HG03558 (cell line): ENCODE measurements around the gene GPR25.

ENCODE experiments used
- ATAC-seq: cut with Tn5 transposase; IDR thresholded peaks from one replicate; pipeline ENCODE4 v1.9.1; 2021; ENCODE audit warnings: moderate number of reproducible peaks; ENCODE audit not compliant: unreplicated experiment; ENCODE audit errors: extremely low read depth

Gene GPR25

DNA sequence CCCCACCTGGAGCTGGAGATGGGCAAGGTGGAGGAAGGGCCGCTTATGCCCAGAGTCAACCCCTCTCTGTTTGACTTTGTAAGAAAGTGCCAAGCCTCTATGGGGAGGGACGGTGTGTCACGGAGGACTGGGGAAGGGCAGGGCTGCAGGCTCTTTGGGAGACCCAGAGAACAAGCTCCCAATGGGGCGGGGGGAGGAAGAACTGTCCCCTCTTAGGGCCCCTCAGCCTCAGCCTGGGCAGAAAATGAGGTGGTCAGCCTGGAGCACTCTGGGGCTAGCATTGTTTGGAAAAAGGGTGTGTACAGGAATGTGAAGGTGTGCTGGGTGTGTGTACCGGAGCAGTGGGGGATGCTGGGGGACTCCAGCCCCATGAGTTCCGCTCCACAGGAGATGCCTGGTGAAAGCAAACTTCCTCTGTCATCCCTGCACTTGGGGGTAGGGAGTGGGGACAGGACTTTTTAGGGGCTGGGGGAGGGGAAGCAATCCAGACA is 20.7 kb downstream of the GPR25 start:
- no peak for ATAC-seq

- ATAC-seq = no peak
These were observed 22.1 kb downstream of the GPR25 start, which contains the start of gene INAVA for GRCh38 chr1:200894712-200895442. INAVA (plus strand) TSS chr1:200894900; CDS start chr1:200898401, 3,501 bp downstream.

DNA sequence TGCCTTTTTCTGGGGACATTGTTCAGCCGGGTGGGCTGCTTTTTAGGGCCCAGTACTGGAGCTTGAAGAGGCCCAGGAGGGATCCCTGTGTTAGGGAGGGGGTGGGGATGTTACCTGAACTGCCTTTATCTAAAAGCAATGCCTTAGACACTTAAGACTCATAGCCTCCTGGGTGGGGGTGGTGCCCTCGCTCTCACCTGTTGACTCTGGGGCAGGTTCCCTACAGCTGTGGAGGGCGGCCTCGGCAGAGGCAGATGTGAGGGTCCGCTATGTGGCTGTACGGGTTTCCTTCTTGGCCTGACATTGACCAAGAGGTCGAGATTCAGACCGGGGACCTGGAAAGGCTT is 22.6 kb downstream of the GPR25 start:
- ATAC-seq = no peak

GRCh38 chr1:200895801-200896530 is 23.2 kb downstream of the GPR25 start:
- no peak for ATAC-seq

DNA sequence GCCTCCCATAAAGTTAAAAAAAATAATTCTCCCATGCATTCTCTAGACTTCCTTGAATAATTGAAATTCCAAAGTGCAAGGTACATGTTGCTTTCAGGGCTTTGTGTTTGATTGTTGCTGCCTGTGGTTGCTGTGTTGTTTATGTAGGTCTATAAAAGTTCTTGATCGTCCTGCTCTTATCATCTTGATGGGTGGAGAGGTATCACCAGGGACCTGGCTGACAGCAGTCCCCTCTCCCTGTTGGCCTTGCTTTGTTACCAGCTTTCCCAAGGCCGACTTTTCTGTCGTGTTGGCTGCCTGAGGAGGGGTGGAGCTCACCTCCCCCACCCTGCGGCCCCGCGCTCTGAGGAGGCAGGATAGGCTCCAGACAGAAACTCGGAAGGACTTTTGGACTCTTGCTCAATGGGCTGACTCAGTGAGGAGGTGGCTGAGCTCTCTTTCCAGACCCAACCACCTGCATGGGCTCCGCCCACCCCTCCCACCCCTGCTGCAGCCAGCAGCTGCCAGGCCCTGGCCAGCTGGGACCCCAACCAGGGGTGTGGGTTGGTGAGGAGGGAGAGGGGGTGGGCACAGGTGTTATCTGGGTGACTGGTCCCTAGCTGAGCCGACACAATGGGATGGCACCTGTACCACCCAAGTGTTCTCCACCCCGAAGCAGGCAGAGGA is 23.9 kb downstream of the GPR25 start:
- ATAC-seq = no peak

DNA sequence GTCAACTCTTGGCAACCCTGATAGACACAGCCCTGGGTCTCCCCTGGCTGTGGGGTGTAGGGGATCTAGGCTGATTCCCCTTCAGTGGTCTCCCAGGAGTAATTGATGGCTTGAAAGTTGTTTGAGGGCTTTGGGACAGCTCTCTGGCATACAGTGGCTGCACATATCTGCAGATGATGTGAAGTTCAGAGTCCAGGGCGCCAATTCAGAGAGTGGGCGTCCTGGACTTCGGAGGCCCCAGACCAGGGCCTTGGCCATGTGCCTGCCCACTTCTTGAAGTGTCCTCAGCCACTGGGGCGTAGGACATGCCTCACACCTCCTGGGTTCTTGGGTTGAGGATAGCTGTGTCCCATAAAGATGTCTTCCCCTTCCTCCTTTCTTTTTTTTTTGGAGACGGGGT is 24.5 kb downstream of the GPR25 start:
- no peak for ATAC-seq

GRCh38 chr1:200899015-200899386 is 26.2 kb downstream of the GPR25 start:
- no peak for ATAC-seq

DNA sequence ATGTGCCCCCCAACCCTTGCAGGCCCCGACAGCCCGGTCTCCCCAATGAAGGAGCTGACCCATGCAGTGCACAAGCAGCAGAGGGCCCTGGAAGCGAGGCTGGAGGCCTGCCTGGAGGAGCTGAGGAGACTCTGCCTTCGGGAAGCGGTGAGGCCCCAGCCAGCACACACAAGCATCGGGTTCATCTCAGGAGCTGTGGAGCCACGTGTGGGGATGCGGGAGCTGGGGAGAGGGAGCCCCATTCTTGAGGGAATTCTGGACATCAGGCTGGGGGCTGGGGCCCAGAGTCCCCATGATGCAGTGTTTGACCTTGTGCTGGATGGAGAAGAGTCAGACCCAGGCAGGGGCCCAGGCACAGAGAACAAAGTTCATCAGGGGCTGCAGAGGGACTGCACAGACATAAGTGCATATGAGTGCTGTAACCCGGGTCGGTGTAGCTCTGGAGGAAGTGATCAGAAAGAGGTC is 26.7 kb downstream of the GPR25 start:
- ATAC-seq = no peak

DNA sequence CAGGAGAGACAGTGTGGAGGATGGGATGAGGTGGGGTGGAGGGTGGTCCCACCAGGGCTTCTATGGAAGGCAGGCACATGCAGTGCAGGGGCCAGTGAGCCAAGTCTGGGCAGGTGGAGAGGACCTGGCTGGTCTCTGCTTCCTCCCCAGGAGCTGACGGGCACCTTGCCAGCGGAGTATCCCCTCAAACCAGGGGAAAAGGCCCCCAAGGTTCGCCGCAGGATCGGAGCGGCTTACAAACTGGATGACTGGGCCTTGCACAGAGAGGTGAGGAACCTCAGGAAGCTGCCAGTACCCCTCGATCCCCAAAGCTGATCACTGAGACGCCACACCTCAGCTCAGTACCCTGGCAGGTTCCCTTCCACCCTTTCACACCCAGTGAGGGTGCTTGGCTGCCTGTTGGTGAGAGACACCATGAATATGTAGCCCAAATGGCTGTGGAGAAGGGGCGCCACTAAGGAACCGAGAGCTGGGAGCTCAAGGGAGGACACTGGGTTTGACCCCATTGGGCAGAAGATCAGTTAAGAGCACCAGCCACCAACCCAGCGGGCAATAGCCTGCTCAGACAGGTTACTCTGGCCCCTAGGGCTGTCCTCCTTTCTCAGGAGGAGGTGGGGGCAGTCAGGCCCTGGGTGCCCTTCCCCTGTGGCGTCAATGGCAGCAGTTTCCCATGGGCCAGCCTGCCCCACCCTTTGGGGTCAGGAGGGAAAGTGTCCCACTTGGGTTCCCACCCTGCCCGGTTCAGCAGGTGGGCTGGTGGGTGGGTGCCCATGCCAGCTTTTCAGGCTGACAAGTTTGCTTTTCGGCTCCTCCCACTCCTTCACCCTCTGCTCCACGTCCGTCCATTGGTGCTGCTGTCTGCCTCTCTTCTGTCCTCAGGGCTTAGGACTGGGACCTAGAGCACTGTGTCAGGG is 27.4 kb downstream of the GPR25 start:
- no peak for ATAC-seq

GRCh38 chr1:200900877-200901276 is 28.1 kb downstream of the GPR25 start:
- ATAC-seq = no peak

DNA sequence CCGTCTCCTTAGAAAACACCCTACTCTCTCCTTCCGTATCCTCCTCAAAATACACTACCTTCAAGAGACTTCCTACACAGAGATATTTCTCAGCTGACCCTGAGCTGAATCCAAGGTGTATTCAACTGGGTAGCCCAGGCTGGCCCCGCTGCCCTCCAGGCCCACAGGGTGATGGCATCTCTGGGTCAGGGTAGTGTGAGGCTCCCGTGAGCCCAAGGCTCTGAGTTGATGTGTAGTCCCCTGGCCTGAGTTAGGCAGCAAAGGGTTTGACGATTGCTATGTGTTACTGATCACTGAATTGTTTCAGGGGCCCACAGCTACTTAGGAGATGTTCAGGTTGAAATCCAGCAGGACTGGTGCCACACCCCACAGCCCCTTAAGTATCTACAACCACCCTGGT is 28.6 kb downstream of the GPR25 start:
- no peak for ATAC-seq

DNA sequence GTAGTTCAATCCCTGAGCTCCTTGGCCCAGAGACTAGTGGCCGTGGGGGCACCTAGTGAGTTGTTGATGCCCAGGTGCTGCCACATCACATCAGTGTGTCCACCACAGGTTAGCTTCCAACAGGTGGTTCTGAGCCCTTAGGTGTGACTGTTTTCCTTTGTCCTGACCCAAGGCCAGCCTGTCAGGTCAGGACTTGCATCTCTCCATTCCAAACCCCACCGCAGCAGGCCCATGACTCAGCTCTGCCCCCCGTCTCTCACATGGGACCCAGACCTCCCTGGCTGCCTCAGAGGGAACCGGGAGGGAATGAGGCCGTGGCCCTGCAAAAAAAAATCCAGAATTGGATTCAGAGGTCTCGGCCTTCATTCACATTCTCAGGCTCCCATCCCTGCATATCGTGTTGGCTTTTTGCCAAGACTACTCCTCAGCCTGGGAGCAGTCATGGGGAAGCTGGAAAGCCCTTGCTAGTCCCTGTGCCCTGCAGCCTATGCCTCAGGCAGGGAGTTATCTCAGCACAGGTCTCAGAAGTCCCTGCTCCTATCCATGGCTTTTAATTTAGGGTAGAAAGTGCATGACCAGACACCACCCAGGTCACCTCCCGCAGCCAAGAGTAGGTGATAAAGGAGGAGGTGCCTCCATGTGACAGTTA is 29.1 kb downstream of the GPR25 start:
- no peak for ATAC-seq

DNA sequence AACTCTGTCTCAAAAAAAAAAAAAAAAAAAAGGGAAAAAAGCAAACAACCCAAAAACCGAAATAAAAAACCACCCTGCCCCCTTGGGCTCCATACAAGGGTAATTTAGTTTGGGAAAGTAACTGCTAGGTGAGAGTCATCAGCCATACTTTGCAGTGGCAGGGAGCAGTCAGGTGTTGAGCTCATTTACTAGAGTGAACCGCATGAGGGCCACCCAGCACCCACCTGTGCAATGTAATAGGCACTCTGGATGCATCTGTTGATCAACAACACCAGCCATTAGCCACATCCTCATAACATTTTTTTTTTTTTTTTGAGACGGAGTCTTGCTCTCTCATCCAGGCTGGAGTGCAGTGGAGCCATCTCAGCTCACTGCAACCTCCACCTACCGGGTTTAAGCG is 31.0 kb downstream of the GPR25 start:
- no peak for ATAC-seq

GRCh38 chr1:200904772-200905171 is 32.0 kb downstream of the GPR25 start:
- ATAC-seq = no peak

DNA sequence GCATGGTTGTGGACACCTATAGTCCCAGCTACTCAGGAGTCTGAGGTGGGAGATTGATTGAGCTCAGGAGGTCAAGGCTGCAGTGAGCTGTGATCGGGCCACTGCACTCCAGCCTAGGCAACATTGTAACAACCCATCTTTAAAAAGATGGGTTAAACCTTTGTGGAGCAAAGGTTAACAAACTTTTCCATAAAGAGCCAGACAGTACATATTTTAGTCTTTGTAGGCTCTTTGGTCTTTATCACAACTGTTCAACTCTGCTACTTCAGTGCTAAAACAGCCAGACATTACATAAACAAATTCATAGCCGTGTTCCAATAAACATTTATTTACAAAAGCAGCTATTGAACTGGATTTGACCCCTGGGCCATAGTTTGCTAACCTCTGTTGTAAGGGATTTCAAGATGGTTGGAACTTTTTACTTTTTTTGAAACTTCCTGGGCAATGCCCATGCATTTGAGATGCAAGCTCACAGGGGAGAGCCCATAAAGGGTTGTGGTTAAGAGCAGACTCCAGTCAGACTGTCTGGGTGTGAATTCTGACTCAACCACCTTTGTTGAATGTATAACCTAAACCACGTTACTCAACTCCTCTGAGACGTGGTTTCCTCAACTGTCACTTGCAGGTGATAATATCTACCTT is 32.8 kb downstream of the GPR25 start:
- ATAC-seq = no peak

GRCh38 chr1:200906491-200906890 is 33.7 kb downstream of the GPR25 start:
- no peak for ATAC-seq

- ATAC-seq = peak; percentile 33
These were observed 34.9 kb downstream of the GPR25 start for GRCh38 chr1:200907611-200908097.

GRCh38 chr1:200908191-200908868 is 35.5 kb downstream of the GPR25 start:
- no peak for ATAC-seq
